Measurements from ENCODE around the gene CYP26A1. TPM values are rescaled to one million over a fixed set of nuclear protein-coding genes. Genes with fewer than 3 reads are reported as not detected.

The CYP26A1 gene
- total RNA-seq, 1 donor from 2014 or later = not detected

GRCh38 chr10:93081318-93081717 lies 7.6 kb downstream of the CYP26A1 start:
- TF ChIP-seq CTCF (IDR thresholded peaks at IDR 0.05) = no peak
- DNase-seq (no peak), ATAC-seq (no peak)
- H3K4me1 ChIP-seq = peaks cover 5% of the 10 kb centered on the region
- no peak overlapping the region for H3K4me3 ChIP-seq
- no peak overlapping the region for H3K27ac ChIP-seq
- intact Hi-C loops (cut with DNase I) = no loop called here
- H3K9me3 ChIP-seq = no peaks in the 10 kb centered on the region
- H3K27me3 ChIP-seq = peaks cover 17% of the 10 kb centered on the region
- H3K36me3 ChIP-seq = no peaks in the 10 kb centered on the region

- peaks cover 5% of the 10 kb centered on the region for H3K4me1 ChIP-seq
- H3K27ac ChIP-seq = no peak overlapping the region
- H3K4me3 ChIP-seq = no peak overlapping the region
- H3K27me3 ChIP-seq = peaks cover 12% of the 10 kb centered on the region
- TF ChIP-seq CTCF (IDR thresholded peaks at IDR 0.05) = no peak
- no peaks in the 10 kb centered on the region for H3K9me3 ChIP-seq
- ATAC-seq = no peak
- no peaks in the 10 kb centered on the region for H3K36me3 ChIP-seq
- intact Hi-C loops (cut with DNase I) = no loop called here
- DNase-seq = no peak
These were observed 8.1 kb downstream of the CYP26A1 start for GRCh38 chr10:93081834-93082233.

GRCh38 chr10:93083743-93084539 lies 10.2 kb downstream of the CYP26A1 start:
- Histone ChIP-seq H3K27me3 (peaks cover 4% of the 10 kb centered on the region), H3K4me3 (no peak overlapping the region), H3K36me3 (no peaks in the 10 kb centered on the region), H3K9me3 (no peaks in the 10 kb centered on the region), H3K4me1 (peaks cover 5% of the 10 kb centered on the region), H3K27ac (no peak overlapping the region)
- TF ChIP-seq CTCF (IDR thresholded peaks at IDR 0.05) = no peak
- DNase-seq (no peak), ATAC-seq (no peak)
- intact Hi-C loops (cut with DNase I) = no loop called here

- no peaks in the 10 kb centered on the region for H3K36me3 ChIP-seq
- intact Hi-C loops (cut with DNase I) = no loop called here
- TF ChIP-seq CTCF (IDR thresholded peaks at IDR 0.05) = no peak
- DNase-seq (no peak), ATAC-seq (no peak)
- H3K27ac ChIP-seq = no peak overlapping the region
- no peaks in the 10 kb centered on the region for H3K9me3 ChIP-seq
- H3K4me3 ChIP-seq = no peak overlapping the region
- no peaks in the 10 kb centered on the region for H3K27me3 ChIP-seq
- no peaks in the 10 kb centered on the region for H3K4me1 ChIP-seq
These were observed 11.7 kb downstream of the CYP26A1 start for GRCh38 chr10:93085272-93085859.

GRCh38 chr10:93086289-93086688 lies 12.6 kb downstream of the CYP26A1 start:
- intact Hi-C loops (cut with DNase I) = no loop called here
- H3K36me3 ChIP-seq = no peaks in the 10 kb centered on the region
- DNase-seq (no peak), ATAC-seq (no peak)
- no peaks in the 10 kb centered on the region for H3K27me3 ChIP-seq
- H3K4me3 ChIP-seq = no peak overlapping the region
- no peaks in the 10 kb centered on the region for H3K4me1 ChIP-seq
- H3K27ac ChIP-seq = no peak overlapping the region
- TF ChIP-seq CTCF (IDR thresholded peaks at IDR 0.05) = no peak
- H3K9me3 ChIP-seq = no peaks in the 10 kb centered on the region
